Measurements from ENCODE around the gene RCOR1.

DNA sequence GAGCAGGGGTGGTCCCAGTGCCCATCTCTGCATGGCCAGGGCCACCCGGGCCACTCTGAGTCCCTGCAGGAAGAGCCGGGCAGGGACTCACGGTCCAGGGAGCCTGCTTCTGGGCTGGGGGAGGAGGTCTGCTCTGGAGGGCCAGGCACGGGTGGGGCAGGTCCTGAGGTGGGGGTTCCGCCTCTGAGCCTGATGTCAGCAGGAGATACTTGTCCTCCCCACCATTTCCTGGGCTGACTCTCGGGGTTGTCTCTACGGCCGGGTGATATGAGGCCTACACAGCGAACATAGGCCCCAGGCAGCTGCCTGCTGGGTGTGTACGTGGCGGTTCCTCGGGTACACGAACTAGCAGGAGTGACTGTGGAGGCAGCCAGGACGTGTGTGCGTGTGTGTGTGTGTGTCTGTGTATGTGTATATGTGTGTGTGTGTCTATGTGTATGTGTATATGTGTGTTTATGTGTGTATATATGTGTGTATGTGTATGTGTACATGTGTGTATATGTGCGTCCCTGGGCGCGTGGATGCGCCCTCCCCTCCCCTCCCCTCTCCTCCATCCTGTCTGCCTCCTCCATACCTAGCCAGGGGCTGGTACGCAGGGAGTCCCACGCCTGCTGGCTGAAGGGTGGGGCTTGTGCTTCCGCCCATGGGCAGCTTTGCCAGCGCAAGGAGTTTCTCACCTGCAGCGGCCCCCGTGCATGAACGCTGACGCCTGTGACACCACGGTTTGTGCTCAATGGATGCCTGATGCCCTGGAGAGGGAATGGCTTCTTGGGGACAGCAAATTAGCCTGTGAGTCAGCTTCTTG lies 154.4 kb downstream of the RCOR1 start:
- TF ChIP-seq CTCF (conservative IDR thresholded peaks at IDR 0.05 in 1 of 2, IDR thresholded peaks at IDR 0.05 in 1 of 2; ENCODE audit: extremely low read depth in 1 of 2, insufficient read depth in 1 of 2, low read depth in 1 of 2, low read length in 2 of 2) (no peak), EZH2 (IDR thresholded peaks at IDR 0.05; ENCODE audit: borderline replicate concordance, low read length) (no peak)
